ENCODE results near the gene LRRC32. TPM values are rescaled to one million over a fixed set of nuclear protein-coding genes. Genes with fewer than 3 reads are reported as not detected.
A peak's percentile ranks its signal among the peaks of the same experiment; 100 is the strongest.
"Not testable (repeated sequence)": the region's sequence is repeated elsewhere in the genome, so short reads cannot be mapped to it uniquely, and the experiment has no call there.

Gene LRRC32
- total RNA-seq, 2 experiments from 2014 or later: 7.1 to 7.4 TPM

GRCh38 chr11:76621466-76621865 lies 49.1 kb downstream of the LRRC32 start:
- ChIA-PET CTCF (interaction anchor here (1.0 kb wide), 1 partner anchor 9 kb away, joined by 3 read pairs; no protein-coding TSS in a partner anchor), POLR2A (no interaction called here)
- Mint-ChIP-seq H3K4me1 (peaks cover 10% of the 10 kb centered on the region), H3K9me3 (peaks cover 17% of the 10 kb centered on the region), H3K4me3 (no peak overlapping the region), H3K36me3 (ENCODE audit: low read depth) (peaks cover 12% of the 10 kb centered on the region), H3K27me3 (peaks cover 27% of the 10 kb centered on the region), H3K27ac (no peak overlapping the region)
- no peak for DNase-seq

GRCh38 chr11:76620489-76620888 lies 50.1 kb downstream of the LRRC32 start:
- POLR2A ChIA-PET: no interaction called here
- Mint-ChIP-seq H3K9me3 (peaks cover 11% of the 10 kb centered on the region), H3K27me3 (peaks cover 20% of the 10 kb centered on the region), H3K4me3 (no peak overlapping the region), H3K4me1 (peaks cover 3% of the 10 kb centered on the region), H3K27ac (no peak overlapping the region), H3K36me3 (ENCODE audit: low read depth) (peaks cover 4% of the 10 kb centered on the region)
- DNase-seq: no peak
- CTCF ChIA-PET: interaction anchor here (1.0 kb wide), 1 partner anchor 10 kb away, joined by 3 read pairs; no protein-coding TSS in a partner anchor

- POLR2A ChIA-PET; H3K27ac Mint-ChIP-seq; H3K4me3 Mint-ChIP-seq; H3K36me3 Mint-ChIP-seq (ENCODE audit: low read depth); H3K9me3 Mint-ChIP-seq; DNase-seq; H3K4me1 Mint-ChIP-seq; CTCF ChIA-PET: not testable (repeated sequence)
- H3K27me3 Mint-ChIP-seq: peaks cover 15% of the 10 kb centered on the region
These were observed 50.7 kb downstream of the LRRC32 start for GRCh38 chr11:76619801-76620200.

GRCh38 chr11:76617553-76618265 lies 52.8 kb downstream of the LRRC32 start:
- peaks cover 13% of the 10 kb centered on the region for H3K27me3 Mint-ChIP-seq
- ChIA-PET POLR2A (no interaction called here), CTCF (no interaction called here)
- H3K9me3 Mint-ChIP-seq: no peaks in the 10 kb centered on the region
- DNase-seq: no peak
- no peak overlapping the region for H3K27ac Mint-ChIP-seq
- H3K36me3 Mint-ChIP-seq (ENCODE audit: low read depth): no peaks in the 10 kb centered on the region
- H3K4me1 Mint-ChIP-seq: no peaks in the 10 kb centered on the region
- no peak overlapping the region for H3K4me3 Mint-ChIP-seq

- no peaks in the 10 kb centered on the region for H3K9me3 Mint-ChIP-seq
- CTCF ChIA-PET: no interaction called here
- no peaks in the 10 kb centered on the region for H3K4me1 Mint-ChIP-seq
- no peak overlapping the region for H3K27ac Mint-ChIP-seq
- POLR2A ChIA-PET: no interaction called here
- H3K4me3 Mint-ChIP-seq: no peak overlapping the region
- H3K27me3 Mint-ChIP-seq: peaks cover 9% of the 10 kb centered on the region
- H3K36me3 Mint-ChIP-seq (ENCODE audit: low read depth): no peaks in the 10 kb centered on the region
- DNase-seq: no peak
These were observed 53.6 kb downstream of the LRRC32 start for GRCh38 chr11:76616676-76617552.

GRCh38 chr11:76615950-76616349 lies 54.6 kb downstream of the LRRC32 start:
- no peak overlapping the region for H3K4me3 Mint-ChIP-seq
- DNase-seq: no peak
- ChIA-PET POLR2A (no interaction called here), CTCF (no interaction called here)
- no peaks in the 10 kb centered on the region for H3K4me1 Mint-ChIP-seq
- peaks cover 13% of the 10 kb centered on the region for H3K27me3 Mint-ChIP-seq
- H3K27ac Mint-ChIP-seq: no peak overlapping the region
- no peaks in the 10 kb centered on the region for H3K9me3 Mint-ChIP-seq
- no peaks in the 10 kb centered on the region for H3K36me3 Mint-ChIP-seq (ENCODE audit: low read depth)

GRCh38 chr11:76614471-76615179 lies 55.9 kb downstream of the LRRC32 start:
- Mint-ChIP-seq H3K27ac (no peak overlapping the region), H3K36me3 (ENCODE audit: low read depth) (no peaks in the 10 kb centered on the region), H3K27me3 (peaks cover 12% of the 10 kb centered on the region), H3K9me3 (no peaks in the 10 kb centered on the region), H3K4me3 (no peak overlapping the region), H3K4me1 (no peaks in the 10 kb centered on the region)
- no peak for DNase-seq
- CTCF ChIA-PET: no interaction called here
- POLR2A ChIA-PET: no interaction called here

GRCh38 chr11:76613901-76614300 lies 56.6 kb downstream of the LRRC32 start:
- H3K27ac Mint-ChIP-seq: no peak overlapping the region
- ChIA-PET CTCF (no interaction called here), POLR2A (no interaction called here)
- H3K4me3 Mint-ChIP-seq: no peak overlapping the region
- no peak for DNase-seq
- peaks cover 12% of the 10 kb centered on the region for H3K27me3 Mint-ChIP-seq
- H3K36me3 Mint-ChIP-seq (ENCODE audit: low read depth): no peaks in the 10 kb centered on the region
- no peaks in the 10 kb centered on the region for H3K9me3 Mint-ChIP-seq
- no peaks in the 10 kb centered on the region for H3K4me1 Mint-ChIP-seq

DNA sequence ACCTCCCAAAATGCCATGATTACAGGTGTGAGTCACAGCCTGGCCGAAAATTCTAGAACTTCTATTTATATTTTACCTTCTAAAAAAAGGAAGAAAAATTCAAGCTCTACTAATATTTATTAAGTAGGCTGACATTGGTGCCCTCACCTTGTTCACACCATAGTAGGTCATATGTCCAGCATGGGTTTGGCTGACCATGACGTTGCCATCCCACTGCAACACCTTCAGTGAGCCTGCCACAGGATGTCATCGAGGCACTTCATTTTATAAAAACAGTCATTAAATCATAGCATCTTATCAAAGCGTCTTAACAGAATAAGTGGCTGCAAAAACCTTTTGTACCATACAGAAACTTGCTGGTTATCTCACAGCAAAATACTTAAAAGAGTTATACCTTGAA lies 58.3 kb downstream of the LRRC32 start:
- Mint-ChIP-seq H3K27ac (no peak overlapping the region), H3K36me3 (ENCODE audit: low read depth) (no peaks in the 10 kb centered on the region), H3K27me3 (peaks cover 7% of the 10 kb centered on the region), H3K4me3 (no peak overlapping the region), H3K9me3 (no peaks in the 10 kb centered on the region), H3K4me1 (no peaks in the 10 kb centered on the region)
- POLR2A ChIA-PET: interaction anchor here (1.1 kb wide), 1 partner anchor 10 kb away, joined by 3 read pairs; no protein-coding TSS in a partner anchor
- no peak for DNase-seq
- CTCF ChIA-PET: no interaction called here

DNA sequence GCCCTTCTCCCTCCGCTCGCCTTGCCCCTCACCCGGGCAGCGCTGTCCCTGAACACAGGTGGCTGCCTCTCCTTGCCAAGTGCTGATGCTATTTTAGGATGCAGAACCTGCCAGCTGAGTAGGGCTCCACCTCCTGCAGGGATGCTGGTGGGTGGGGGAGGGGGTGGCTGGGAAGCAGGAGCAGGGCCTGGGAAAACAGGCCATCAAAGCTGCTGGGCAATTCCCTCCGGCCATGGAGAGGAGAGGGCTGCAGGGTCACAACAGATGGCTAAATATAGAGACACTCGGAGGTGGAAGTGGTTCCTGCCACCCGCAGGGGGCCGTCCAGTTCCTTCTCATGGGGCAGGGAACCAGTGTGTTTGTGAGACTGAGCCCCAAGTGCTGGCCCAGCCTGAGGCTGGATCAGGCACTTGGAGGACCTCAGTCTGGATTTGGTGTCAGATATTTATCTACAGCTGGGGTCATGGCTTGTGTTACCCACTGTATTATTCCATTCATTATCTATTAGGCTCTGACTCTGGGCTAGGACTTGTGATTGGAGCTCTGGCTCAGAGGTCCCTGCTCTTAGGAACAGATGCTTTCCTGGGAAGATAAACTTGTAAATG lies 59.6 kb downstream of the LRRC32 start:
- POLR2A ChIA-PET: interaction anchor here (1.1 kb wide), 1 partner anchor 12 kb away, joined by 3 read pairs; no protein-coding TSS in a partner anchor
- Mint-ChIP-seq H3K4me1 (no peaks in the 10 kb centered on the region), H3K36me3 (ENCODE audit: low read depth) (no peaks in the 10 kb centered on the region), H3K4me3 (no peak overlapping the region), H3K9me3 (no peaks in the 10 kb centered on the region), H3K27ac (no peak overlapping the region), H3K27me3 (peaks cover 7% of the 10 kb centered on the region)
- CTCF ChIA-PET: interaction anchor here (1.4 kb wide), 1 partner anchor 12 kb away, joined by 6 read pairs; no protein-coding TSS in a partner anchor
- DNase-seq: no peak

DNA sequence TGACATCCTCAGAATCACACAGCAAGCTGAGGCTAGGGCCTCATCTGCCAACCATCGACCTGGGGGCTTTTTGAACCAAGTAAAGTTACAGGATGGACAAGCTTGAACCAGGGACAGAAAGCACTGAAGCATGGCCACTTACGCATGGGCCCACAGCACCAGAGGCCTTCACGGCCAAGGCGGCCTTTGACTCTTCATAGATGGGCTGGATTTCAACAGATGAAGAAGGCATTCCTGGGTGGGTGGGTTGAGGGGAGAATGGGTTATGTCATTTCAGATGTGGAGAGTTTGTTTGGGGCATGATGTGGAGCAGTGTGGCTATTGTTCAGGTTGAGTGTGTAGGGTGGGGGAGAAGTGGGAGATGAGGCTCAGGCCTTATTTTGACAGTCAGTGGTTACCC lies 60.2 kb downstream of the LRRC32 start:
- Mint-ChIP-seq H3K36me3 (ENCODE audit: low read depth) (no peaks in the 10 kb centered on the region), H3K27me3 (peaks cover 7% of the 10 kb centered on the region), H3K27ac (no peak overlapping the region), H3K4me1 (no peaks in the 10 kb centered on the region), H3K9me3 (no peaks in the 10 kb centered on the region), H3K4me3 (no peak overlapping the region)
- no peak for DNase-seq
- CTCF ChIA-PET: no interaction called here
- POLR2A ChIA-PET: no interaction called here

- Mint-ChIP-seq H3K27ac (no peak overlapping the region), H3K4me1 (no peaks in the 10 kb centered on the region), H3K9me3 (no peaks in the 10 kb centered on the region), H3K27me3 (peaks cover 7% of the 10 kb centered on the region), H3K4me3 (no peak overlapping the region), H3K36me3 (ENCODE audit: low read depth) (no peaks in the 10 kb centered on the region)
- ChIA-PET CTCF (no interaction called here), POLR2A (no interaction called here)
- DNase-seq: peak; percentile 12
These were observed 60.7 kb downstream of the LRRC32 start for GRCh38 chr11:76609736-76610370.
